SK-N-SH (cell line): Measurements from ENCODE around the gene PLIN5. TPM values are rescaled to one million over a fixed set of nuclear protein-coding genes. Genes with fewer than 3 reads are reported as not detected.

ENCODE experiments used
- CTCF ChIA-PET: fragments of 300-600, 350-600 bp; formaldehyde crosslinking; extraction: SDS; loops from one replicate; lab custom pipeline; 2021; lab: Yijun Ruan, JAX
- POLR2A ChIA-PET: fragments of 350-600 bp; sonication (Branson Sonifier 250); formaldehyde crosslinking; extraction: SDS; loops from one replicate; lab custom pipeline; 2020; ENCODE audit warnings: antibody characterized with exemption, inconsistent platforms; lab: Yijun Ruan, JAX
- DNase-seq: peaks from one replicate; pipeline ENCODE4 v3.0.0; 2012
- H2AFZ ChIP-seq: fragments of 200-600 bp; sonication (generic); 2 replicates; pipeline ENCODE4 v1.8.1; 2016; ENCODE audit warnings: antibody characterized with exemption, mild to moderate bottlenecking, low read depth
- H3F3A ChIP-seq: fragments of 200-600 bp; sonication (generic); replicated peaks from 2 replicates; pipeline ENCODE3; 2016; ENCODE audit warnings: antibody characterized with exemption, mild to moderate bottlenecking; ENCODE audit not compliant: insufficient read depth
- H3K27ac ChIP-seq, 2 experiments: fragments of 200-500 bp in 1 of 2; fragments of 200-600 bp in 1 of 2; sonication (Bioruptor generic) in 1 of 2; sonication (generic), shearing (Covaris generic) in 1 of 2; 2 replicates each; pipeline versions ENCODE4 v1.5.1 to v1.6.1; 2014 to 2016; ENCODE audit warnings: low read depth in 2 of 2, inconsistent platforms in 1 of 2, low read length in 1 of 2, mild to moderate bottlenecking in 1 of 2, mixed read lengths in 1 of 2
- H3K27me3 ChIP-seq: fragments of 200-600 bp; sonication (generic), shearing (Covaris generic); 2 replicates; pipeline ENCODE4 v1.6.1; 2016; ENCODE audit warnings: mixed run types; ENCODE audit not compliant: insufficient read depth
- H3K36me3 ChIP-seq, 2 experiments: fragments of 200-500 bp in 1 of 2; fragments of 200-600 bp in 1 of 2; sonication (Bioruptor generic) in 1 of 2; sonication (generic) in 1 of 2; replicated peaks in 1 of 2; 2 replicates each; pipeline versions ENCODE3 to v1.5.1; 2014 to 2016; ENCODE audit warnings: low read length in 1 of 2, mild to moderate bottlenecking in 1 of 2; ENCODE audit not compliant: insufficient read depth in 2 of 2, control insufficient read depth in 1 of 2
- H3K4me1 ChIP-seq, 2 experiments: fragments of 200-500 bp in 1 of 2; fragments of 200-600 bp in 1 of 2; sonication (Bioruptor generic) in 1 of 2; sonication (generic), shearing (Covaris generic) in 1 of 2; 2 replicates each; pipeline versions ENCODE4 v1.5.1 to v1.6.1; 2014 to 2016; ENCODE audit warnings: low read depth in 1 of 2, low read length in 1 of 2, mixed run types in 1 of 2; ENCODE audit not compliant: insufficient read depth in 2 of 2, control insufficient read depth in 1 of 2
- H3K4me2 ChIP-seq: fragments of 200-600 bp; sonication (generic), shearing (Covaris generic); 2 replicates; pipeline ENCODE4 v1.6.1; 2017; ENCODE audit warnings: mixed run types
- H3K4me3 ChIP-seq, 2 experiments: fragments of 200-500 bp in 1 of 2; fragments of 200-600 bp in 1 of 2; sonication (Bioruptor generic) in 1 of 2; sonication (generic), shearing (Covaris generic) in 1 of 2; 2 replicates each; pipeline versions ENCODE4 v1.5.1 to v1.8.1; 2014 to 2016; ENCODE audit warnings: low read depth in 2 of 2, inconsistent platforms in 1 of 2, low read length in 1 of 2, mild to moderate bottlenecking in 1 of 2, mixed read lengths in 1 of 2, moderate library complexity in 1 of 2
- H3K79me2 ChIP-seq: fragments of 200-600 bp; sonication (generic); 2 replicates; pipeline ENCODE4 v1.8.1; 2017; ENCODE audit warnings: mild to moderate bottlenecking; ENCODE audit not compliant: insufficient read depth
- H3K9ac ChIP-seq: fragments of 200-600 bp; sonication (generic); 2 replicates; pipeline ENCODE4 v1.6.1; 2017; ENCODE audit warnings: mixed run types
- H3K9me2 ChIP-seq: fragments of 200-600 bp; sonication (generic); 2 replicates; pipeline ENCODE4 v1.6.1; 2017; ENCODE audit warnings: mixed run types
- H3K9me3 ChIP-seq: fragments of 200-600 bp; sonication (generic); 2 replicates; pipeline ENCODE4 v1.6.1; 2017; ENCODE audit warnings: mixed run types, mild to moderate bottlenecking, moderate library complexity
- H4K20me1 ChIP-seq: fragments of 200-600 bp; sonication (generic); 2 replicates; pipeline ENCODE4 v1.6.1; 2017; ENCODE audit warnings: mild to moderate bottlenecking, mixed run types; ENCODE audit not compliant: insufficient read depth
- CTCF ChIP-seq: fragments of 200-600 bp; sonication (generic); IDR thresholded peaks from 2 replicates; pipeline ENCODE4 v1.6.1; 2017; ENCODE audit warnings: antibody characterized with exemption, mild to moderate bottlenecking, moderate library complexity
- ELF1 ChIP-seq: IDR thresholded peaks from 2 replicates; pipeline ENCODE4 v1.4.0; 2012
- EP300 ChIP-seq, 2 experiments: IDR thresholded peaks; 2 replicates each; pipeline versions ENCODE4 v1.4.0 to v1.6.1; 2012; ENCODE audit warnings: borderline replicate concordance in 1 of 2, low read depth in 1 of 2, low read length in 1 of 2
- FOSL2 ChIP-seq: IDR thresholded peaks from 2 replicates; pipeline ENCODE4 v1.4.0; 2012; ENCODE audit warnings: low read depth, mild to moderate bottlenecking, moderate library complexity, borderline replicate concordance
- FOXJ3 ChIP-seq: sonication (generic); formaldehyde crosslinking; IDR thresholded peaks from 2 replicates; pipeline ENCODE4 v1.5.1; 2020; ENCODE audit warnings: mild to moderate bottlenecking, missing genetic modification reagents
- FOXM1 ChIP-seq: IDR thresholded peaks from 2 replicates; pipeline ENCODE4 v1.4.0; 2012; ENCODE audit warnings: low read depth, mild to moderate bottlenecking
- GABPA ChIP-seq: IDR thresholded peaks from 2 replicates; pipeline ENCODE4 v1.4.0; 2012; ENCODE audit warnings: low read depth, mild to moderate bottlenecking
- GATA2 ChIP-seq: sonication (generic); formaldehyde crosslinking; IDR thresholded peaks from 2 replicates; pipeline ENCODE4 v1.5.0; 2020; ENCODE audit warnings: mild to moderate bottlenecking, missing genetic modification reagents
- IRF3 ChIP-seq: fragments of 150-350 bp; IDR thresholded peaks from 2 replicates; pipeline ENCODE4 v1.6.1; 2016; ENCODE audit warnings: mild to moderate bottlenecking, low read depth, low read length
- MEF2A ChIP-seq: IDR thresholded peaks from 2 replicates; pipeline ENCODE4 v1.4.0; 2012; ENCODE audit warnings: low read depth, borderline replicate concordance
- MXI1 ChIP-seq: IDR thresholded peaks from 2 replicates; pipeline ENCODE4 v1.6.1; 2012; ENCODE audit warnings: mild to moderate bottlenecking, low read depth, low read length, improper control_type of control experiment
- PBX3 ChIP-seq: IDR thresholded peaks from 2 replicates; pipeline ENCODE4; 2012
- POLR2AphosphoS5 ChIP-seq: IDR thresholded peaks from 2 replicates; pipeline ENCODE4 v1.6.1; 2012; ENCODE audit warnings: low read depth, low read length
- RAD21 ChIP-seq: IDR thresholded peaks from 2 replicates; pipeline ENCODE4 v1.6.1; 2012; ENCODE audit warnings: mild to moderate bottlenecking, low read length
- RFX5 ChIP-seq: IDR thresholded peaks from 2 replicates; pipeline ENCODE4 v1.6.1; 2012; ENCODE audit warnings: mild to moderate bottlenecking, improper control_type of control experiment, low read length
- RXRA ChIP-seq: IDR thresholded peaks from 2 replicates; pipeline ENCODE4 v1.4.0; 2012; ENCODE audit warnings: low read depth, mild to moderate bottlenecking, borderline replicate concordance
- SMC3 ChIP-seq: IDR thresholded peaks from 2 replicates; pipeline ENCODE4 v1.6.1; 2012; ENCODE audit warnings: low read depth, low read length, improper control_type of control experiment
- TAF1 ChIP-seq: IDR thresholded peaks from 2 replicates; pipeline ENCODE4 v1.6.1; 2012; ENCODE audit warnings: low read depth, mild to moderate bottlenecking, low read length, moderate library complexity, borderline replicate concordance
- TEAD4 ChIP-seq: IDR thresholded peaks from 2 replicates; pipeline ENCODE4 v1.4.0; 2012; ENCODE audit warnings: mild to moderate bottlenecking, borderline replicate concordance; ENCODE audit not compliant: insufficient read depth
- WGBS: methylation state at CpG from one replicate; pipeline ENCODE4 v1.1.6; 2017; ENCODE audit warnings: low lambda C conversion rate; 5-methylcytosine and 5-hydroxymethylcytosine counted together
- polyA plus RNA-seq, 3 experiments: library from polyadenylated mRNA; depleted of rRNA; stranded (reverse); fragments of >200 nt; gene quantifications; 2 replicates each; pipeline ENCODE4 v1.2.3, GENCODE V29; 2012
- TF ChIP-seq, protein P1 (sequence below): IDR thresholded peaks from 2 replicates; pipeline ENCODE4 v1.4.0; 2012; ENCODE audit warnings: low read depth, borderline replicate concordance

Gene PLIN5
- polyA plus RNA-seq, 1 of the 3 experiments (the other 2 are of a cell fraction): 0.59 TPM

GRCh38 chr19:4499855-4500254 is 35.2 kb downstream of the PLIN5 start:
- 98% methylated on average over 13 of the region's 15 CpGs for WGBS
- no peaks in the 10 kb centered on the region for H3K4me1 ChIP-seq
- no peak for TF ChIP-seq RFX5
- TF ChIP-seq EP300 (IDR thresholded peaks at IDR 0.05; ENCODE audit: borderline replicate concordance in 1 of 2, low read depth in 1 of 2, low read length in 1 of 2): no peak
- TF ChIP-seq, protein P1, sequence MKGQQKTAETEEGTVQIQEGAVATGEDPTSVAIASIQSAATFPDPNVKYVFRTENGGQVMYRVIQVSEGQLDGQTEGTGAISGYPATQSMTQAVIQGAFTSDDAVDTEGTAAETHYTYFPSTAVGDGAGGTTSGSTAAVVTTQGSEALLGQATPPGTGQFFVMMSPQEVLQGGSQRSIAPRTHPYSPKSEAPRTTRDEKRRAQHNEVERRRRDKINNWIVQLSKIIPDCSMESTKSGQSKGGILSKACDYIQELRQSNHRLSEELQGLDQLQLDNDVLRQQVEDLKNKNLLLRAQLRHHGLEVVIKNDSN: no peak
- TF ChIP-seq RXRA: no peak
- TF ChIP-seq, all 33 proteins: peak for 0
- no peaks in the 10 kb centered on the region for H3K9me3 ChIP-seq
- no peak overlapping the region for H3K27ac ChIP-seq
- H3K4me3 ChIP-seq: no peak overlapping the region
- H3K79me2 ChIP-seq: no peaks in the 10 kb centered on the region
- ChIA-PET CTCF (interaction anchor here (0.6 kb wide), 1 partner anchor 88 kb away, joined by 3 read pairs; no protein-coding TSS in a partner anchor), POLR2A (no interaction called here)
- peaks cover 4 to 55% of the 10 kb centered on the region in 2 experiments for H3K36me3 ChIP-seq
- no peak for DNase-seq
- peaks cover 3% of the 10 kb centered on the region for H3F3A ChIP-seq
- H3K9ac ChIP-seq: no peak overlapping the region
- H4K20me1 ChIP-seq: no peaks in the 10 kb centered on the region
- no peaks in the 10 kb centered on the region for H3K9me2 ChIP-seq
- no peak overlapping the region for H2AFZ ChIP-seq
- no peak overlapping the region for H3K4me2 ChIP-seq
- H3K27me3 ChIP-seq: no peaks in the 10 kb centered on the region

- H3K9me3 ChIP-seq: no peaks in the 10 kb centered on the region
- no peaks in the 10 kb centered on the region for H3K27me3 ChIP-seq
- no peaks in the 10 kb centered on the region for H3K79me2 ChIP-seq
- WGBS: 96% methylated on average over 23 of the region's 23 CpGs
- POLR2A ChIA-PET: no interaction called here
- no peaks in the 10 kb centered on the region for H3K4me1 ChIP-seq
- no peak overlapping the region for H3K4me3 ChIP-seq
- no peak overlapping the region for H3K27ac ChIP-seq
- DNase-seq: no peak
- H3K36me3 ChIP-seq: peaks cover 4 to 58% of the 10 kb centered on the region in 2 experiments
- H3K9ac ChIP-seq: no peak overlapping the region
- TF ChIP-seq FOXM1 (no peak), POLR2AphosphoS5 (no peak), FOXJ3 (CRISPR knock-in tag) (no peak), RAD21 (no peak), CTCF (no peak), MXI1 (no peak), GABPA (no peak), ELF1 (no peak), FOSL2 (no peak), PBX3 (no peak), GATA2 (CRISPR knock-in tag) (no peak), TEAD4 (no peak), TAF1 (no peak), RFX5 (no peak), SMC3 (no peak), MEF2A (no peak), RXRA (no peak), IRF3 (no peak)
- TF ChIP-seq, protein P1: no peak
- TF ChIP-seq, all 33 proteins: peak for 0
- Histone ChIP-seq H2AFZ (no peak overlapping the region), H3K4me2 (no peak overlapping the region), H3K9me2 (no peaks in the 10 kb centered on the region), H3F3A (peaks cover 3% of the 10 kb centered on the region), H4K20me1 (no peaks in the 10 kb centered on the region)
- CTCF ChIA-PET: interaction anchor here (0.6 to 1.3 kb wide), 2 partner anchors 26 to 89 kb away, joined by 3 to 4 read pairs; no protein-coding TSS in a partner anchor
Observed at GRCh38 chr19:4499318-4499717, 35.7 kb downstream of the PLIN5 start.
